Ishikawa (cell line): ENCODE measurements around the gene HOXA11.

Experiments
- CEBPB ChIP-seq: IDR thresholded peaks from 2 replicates; pipeline ENCODE4 v1.6.1; 2012
- CREB1 ChIP-seq: IDR thresholded peaks from 2 replicates; pipeline ENCODE4 v1.6.1; 2012; ENCODE audit warnings: low read depth
- EGR1 ChIP-seq: IDR thresholded peaks from 2 replicates; pipeline ENCODE4 v1.6.1; 2012
- EP300 ChIP-seq: IDR thresholded peaks from 2 replicates; pipeline ENCODE4 v1.6.1; 2012; ENCODE audit warnings: borderline replicate concordance
- FOXM1 ChIP-seq: IDR thresholded peaks from 2 replicates; pipeline ENCODE4 v1.6.1; 2012; ENCODE audit warnings: low read depth, borderline replicate concordance
- MAX ChIP-seq: IDR thresholded peaks from 2 replicates; pipeline ENCODE4 v1.6.1; 2012
- NFIC ChIP-seq: IDR thresholded peaks from 2 replicates; pipeline ENCODE4 v1.6.1; 2012
- RAD21 ChIP-seq: IDR thresholded peaks from 2 replicates; pipeline ENCODE4 v1.6.1; 2012; ENCODE audit warnings: low read depth
- REST ChIP-seq: IDR thresholded peaks from 2 replicates; pipeline ENCODE4 v1.6.1; 2012; ENCODE audit warnings: low read depth, mild to moderate bottlenecking
- TAF1 ChIP-seq: IDR thresholded peaks from 2 replicates; pipeline ENCODE4 v1.6.1; 2012; ENCODE audit warnings: low read depth, mild to moderate bottlenecking
- TCF12 ChIP-seq: IDR thresholded peaks from 2 replicates; pipeline ENCODE4 v1.6.1; 2012; ENCODE audit warnings: low read depth
- TEAD4 ChIP-seq: IDR thresholded peaks from 2 replicates; pipeline ENCODE4 v1.6.1; 2012
- USF1 ChIP-seq: IDR thresholded peaks from 2 replicates; pipeline ENCODE4 v1.6.1; 2012
- YY1 ChIP-seq: IDR thresholded peaks from 2 replicates; pipeline ENCODE4 v1.6.1; 2012; ENCODE audit warnings: low read depth
- ZBTB7A ChIP-seq: IDR thresholded peaks from 2 replicates; pipeline ENCODE4 v1.6.1; 2012; ENCODE audit warnings: low read depth

HOXA11 gene

GRCh38 chr7:27158436-27159265 is 26.4 kb downstream of the HOXA11 start:
- TF ChIP-seq MAX (no peak), CREB1 (no peak), RAD21 (no peak), ZBTB7A (no peak), NFIC (no peak), TEAD4 (no peak), YY1 (no peak), EP300 (no peak), REST (no peak), FOXM1 (no peak), USF1 (no peak), CEBPB (no peak), TCF12 (no peak)

GRCh38 chr7:27157702-27158431 is 27.2 kb downstream of the HOXA11 start:
- TF ChIP-seq CEBPB (no peak), TEAD4 (no peak), USF1 (no peak), TCF12 (no peak), ZBTB7A (no peak), REST (no peak), CREB1 (no peak), NFIC (no peak), EGR1 (no peak), RAD21 (no peak), YY1 (no peak), TAF1 (no peak), FOXM1 (no peak), EP300 (no peak)

GRCh38 chr7:27156916-27157701 is 27.9 kb downstream of the HOXA11 start:
- TF ChIP-seq TAF1 (no peak), MAX (no peak), CREB1 (no peak), EGR1 (no peak), NFIC (no peak), USF1 (no peak), RAD21 (no peak), EP300 (no peak)

- TF ChIP-seq NFIC: peak; percentile 25
- TF ChIP-seq REST: no peak
- no peak for TF ChIP-seq CREB1
- peak; percentile 31; the same call in 1 of the 2 replicates for TF ChIP-seq TEAD4
- peak; percentile 81 for TF ChIP-seq YY1
- 0 out of 2 replicates have a peak, but pooled peaks have one; percentile 55 for TF ChIP-seq ZBTB7A
- TF ChIP-seq TCF12: no peak; the same call in 1 of the 2 replicates
- TF ChIP-seq MAX: no peak; the same call in none of the 2 replicates
- no peak for TF ChIP-seq RAD21
- TF ChIP-seq TAF1: peak; percentile 81
- TF ChIP-seq CEBPB: no peak
- TF ChIP-seq USF1: peak; percentile 100
- no peak for TF ChIP-seq FOXM1
- no peak for TF ChIP-seq EP300
- TF ChIP-seq EGR1: no peak
Measured at GRCh38 chr7:27156508-27156898, 28.5 kb downstream of the HOXA11 start, which contains the start of gene HOXA7. Gene HOXA7, minus strand, starts transcription at chr7:27156675. Its CDS starts 130 bp downstream, at chr7:27156545.
